Astrocyte of the spinal cord (primary cell): Measurements from ENCODE around the gene HLCS.
A peak's percentile ranks its signal among the peaks of the same experiment; 100 is the strongest.

Experiments
- DNase-seq: peaks from one replicate; pipeline ENCODE4 v3.0.0; 2011; ENCODE audit warnings: low read depth, low spot score
- H3K4me3 ChIP-seq: 2 replicates; pipeline ENCODE4 v1.5.1; 2011; ENCODE audit warnings: low read depth, mild to moderate bottlenecking, low read length, moderate library complexity
- CTCF ChIP-seq: IDR thresholded peaks from 2 replicates; pipeline ENCODE4 v1.5.1; 2012; ENCODE audit warnings: low read depth, mild to moderate bottlenecking, low read length, inconsistent platforms
- in situ Hi-C: cut with HindIII; loops from 2 replicates; pipeline ENCODE4 v1.10.0; 2017; ENCODE audit warnings: low sequenced_read_pairs

Gene HLCS

GRCh38 chr21:36902793-36903192 lies 63.7 kb downstream of the HLCS start:
- H3K4me3 ChIP-seq = no peak overlapping the region
- no peak for TF ChIP-seq CTCF
- in situ Hi-C loops = no loop called here
- peak; percentile 39 for DNase-seq

GRCh38 chr21:36902331-36902730 lies 64.1 kb downstream of the HLCS start:
- in situ Hi-C loops = no loop called here
- no peak overlapping the region for H3K4me3 ChIP-seq
- TF ChIP-seq CTCF = no peak
- no peak for DNase-seq

- in situ Hi-C loops = no loop called here
- H3K4me3 ChIP-seq = no peak overlapping the region
- no peak for DNase-seq
- TF ChIP-seq CTCF = no peak
These were observed 64.9 kb downstream of the HLCS start for GRCh38 chr21:36901575-36901974.

GRCh38 chr21:36893581-36893980 lies 72.9 kb downstream of the HLCS start:
- TF ChIP-seq CTCF = no peak
- in situ Hi-C loops = no loop called here
- no peak for DNase-seq
- H3K4me3 ChIP-seq = no peak overlapping the region

- no peak for TF ChIP-seq CTCF
- no peak overlapping the region for H3K4me3 ChIP-seq
- no peak for DNase-seq
- in situ Hi-C loops = no loop called here
These were observed 74.3 kb downstream of the HLCS start for GRCh38 chr21:36892201-36892600.

GRCh38 chr21:36891692-36892091 lies 74.8 kb downstream of the HLCS start:
- in situ Hi-C loops = no loop called here
- TF ChIP-seq CTCF = no peak
- DNase-seq = no peak
- no peak overlapping the region for H3K4me3 ChIP-seq

- in situ Hi-C loops = no loop called here
- no peak for DNase-seq
- no peak for TF ChIP-seq CTCF
- no peak overlapping the region for H3K4me3 ChIP-seq
These were observed 75.3 kb downstream of the HLCS start for GRCh38 chr21:36891121-36891520.
